NCI-H2227 (cell line): Measurements from ENCODE around the gene SIPA1L3.
"Not testable (repeated sequence)": the region's sequence is repeated elsewhere in the genome, so short reads cannot be mapped to it uniquely, and the experiment has no call there.

Experiments used
- DNase-seq: peaks from one replicate; lab custom pipeline; 2025; ENCODE audit not compliant: unreplicated experiment; lab: John Stamatoyannopoulos, UW

Gene SIPA1L3

GRCh38 chr19:38017401-38018151 lies 110.6 kb downstream of the SIPA1L3 start:
- no peak for DNase-seq

- DNase-seq, result no peak
Observed at GRCh38 chr19:38018694-38019395, 111.8 kb downstream of the SIPA1L3 start.

GRCh38 chr19:38019396-38019724 lies 112.4 kb downstream of the SIPA1L3 start:
- DNase-seq, result no peak

- no peak for DNase-seq
Observed at GRCh38 chr19:38020311-38020710, 113.3 kb downstream of the SIPA1L3 start.

GRCh38 chr19:38021352-38021751 lies 114.3 kb downstream of the SIPA1L3 start:
- DNase-seq, result no peak

GRCh38 chr19:38022791-38023670 lies 116.0 kb downstream of the SIPA1L3 start:
- DNase-seq, result peak; percentile 80

- peak; percentile 80 for DNase-seq
Observed at GRCh38 chr19:38023671-38024541, 116.9 kb downstream of the SIPA1L3 start.

- DNase-seq, result peak; percentile 94
Observed at GRCh38 chr19:38024992-38025908, 118.2 kb downstream of the SIPA1L3 start.

- no peak for DNase-seq
Observed at GRCh38 chr19:38025909-38026307, 118.9 kb downstream of the SIPA1L3 start.

- no peak for DNase-seq
Observed at GRCh38 chr19:38028913-38029510, 122.0 kb downstream of the SIPA1L3 start.

GRCh38 chr19:38030001-38030400 lies 123.0 kb downstream of the SIPA1L3 start:
- not testable (repeated sequence) for DNase-seq

GRCh38 chr19:38030686-38031422 lies 123.8 kb downstream of the SIPA1L3 start:
- DNase-seq, result no peak

GRCh38 chr19:38031423-38031770 lies 124.4 kb downstream of the SIPA1L3 start:
- DNase-seq, result no peak

GRCh38 chr19:38032151-38032550 lies 125.1 kb downstream of the SIPA1L3 start:
- DNase-seq, result no peak

- DNase-seq, result no peak
Observed at GRCh38 chr19:38032951-38033350, 125.9 kb downstream of the SIPA1L3 start.

GRCh38 chr19:38033658-38034491 lies 126.9 kb downstream of the SIPA1L3 start:
- peak; percentile 84 for DNase-seq

- DNase-seq, result no peak
Observed at GRCh38 chr19:38034492-38034860, 127.5 kb downstream of the SIPA1L3 start.
